MM.1S (cell line): ENCODE measurements around the gene KRT80.

Experiments
- DNase-seq: peaks from one replicate; pipeline ENCODE4 v3.0.0-alpha.2; 2015
- H2AFZ ChIP-seq: fragments of 300-600 bp; sonication (generic); 2 replicates; pipeline ENCODE4 v1.6.0; 2016; ENCODE audit warnings: antibody characterized with exemption, low read length
- H3F3A ChIP-seq: fragments of 300-600 bp; sonication (generic); 2 replicates; pipeline ENCODE4 v1.6.1; 2016; ENCODE audit warnings: mild to moderate bottlenecking, antibody characterized with exemption, low read length, moderate library complexity, mixed read lengths; ENCODE audit not compliant: insufficient read depth
- H3K27ac ChIP-seq: fragments of 300-600 bp; sonication (generic); 2 replicates; pipeline ENCODE4 v1.5.1; 2016; ENCODE audit warnings: mild to moderate bottlenecking, low read length
- H3K27me3 ChIP-seq: fragments of 300-600 bp; sonication (generic); replicated peaks from 2 replicates; pipeline ENCODE4 v1.6.0; 2016; ENCODE audit warnings: low read length; ENCODE audit not compliant: insufficient read depth
- H3K36me3 ChIP-seq: fragments of 300-600 bp; sonication (generic); replicated peaks from 2 replicates; pipeline ENCODE4 v1.6.1; 2016; ENCODE audit warnings: mild to moderate bottlenecking, low read length, mixed read lengths; ENCODE audit not compliant: insufficient read depth
- H3K4me1 ChIP-seq: fragments of 300-600 bp; sonication (generic); 2 replicates; pipeline ENCODE4 v1.6.1; 2016; ENCODE audit warnings: low read length, mixed read lengths
- H3K4me2 ChIP-seq: fragments of 300-600 bp; sonication (generic); 2 replicates; pipeline ENCODE4 v1.6.0; 2016; ENCODE audit warnings: low read depth, low read length
- H3K4me3 ChIP-seq: fragments of 300-600 bp; sonication (generic); 2 replicates; pipeline ENCODE4 v1.5.1; 2016; ENCODE audit warnings: low read length, mixed read lengths
- H3K79me2 ChIP-seq: fragments of 300-600 bp; sonication (generic); 2 replicates; pipeline ENCODE4 v1.6.1; 2016; ENCODE audit warnings: mixed run types, low read length, mixed read lengths
- H3K9ac ChIP-seq: fragments of 300-600 bp; sonication (generic); 2 replicates; pipeline ENCODE4 v1.6.1; 2016; ENCODE audit warnings: low read length, mixed read lengths
- H3K9me2 ChIP-seq: fragments of 300-600 bp; sonication (generic); replicated peaks from 2 replicates; pipeline ENCODE4 v1.6.1; 2016; ENCODE audit warnings: mild to moderate bottlenecking, low read length, mixed read lengths; ENCODE audit not compliant: insufficient read depth
- H3K9me3 ChIP-seq: fragments of 300-600 bp; sonication (generic); replicated peaks from 2 replicates; pipeline ENCODE4 v1.6.1; 2016; ENCODE audit warnings: mild to moderate bottlenecking, low read length, mixed read lengths; ENCODE audit not compliant: insufficient read depth
- H4K20me1 ChIP-seq: fragments of 300-600 bp; sonication (generic); 2 replicates; pipeline ENCODE4 v1.6.1; 2016; ENCODE audit warnings: mild to moderate bottlenecking, low read length, moderate library complexity, mixed read lengths; ENCODE audit not compliant: insufficient read depth
- CTCF ChIP-seq: fragments of 300-600 bp; sonication (generic); IDR thresholded peaks from 2 replicates; pipeline ENCODE4 v1.5.1; 2016; ENCODE audit warnings: antibody characterized with exemption, low read length, mixed read lengths
- EZH2 ChIP-seq: fragments of 300-600 bp; sonication (generic); optimal IDR thresholded peaks from 2 replicates; pipeline ENCODE3; 2017; ENCODE audit warnings: low read depth, mild to moderate bottlenecking, antibody characterized with exemption, low read length, mixed read lengths
- EZH2phosphoT487 ChIP-seq: fragments of 300-600 bp; sonication (generic); IDR thresholded peaks from 2 replicates; pipeline ENCODE4 v1.6.1; 2018; ENCODE audit warnings: antibody characterized with exemption, low read length

Gene KRT80

DNA sequence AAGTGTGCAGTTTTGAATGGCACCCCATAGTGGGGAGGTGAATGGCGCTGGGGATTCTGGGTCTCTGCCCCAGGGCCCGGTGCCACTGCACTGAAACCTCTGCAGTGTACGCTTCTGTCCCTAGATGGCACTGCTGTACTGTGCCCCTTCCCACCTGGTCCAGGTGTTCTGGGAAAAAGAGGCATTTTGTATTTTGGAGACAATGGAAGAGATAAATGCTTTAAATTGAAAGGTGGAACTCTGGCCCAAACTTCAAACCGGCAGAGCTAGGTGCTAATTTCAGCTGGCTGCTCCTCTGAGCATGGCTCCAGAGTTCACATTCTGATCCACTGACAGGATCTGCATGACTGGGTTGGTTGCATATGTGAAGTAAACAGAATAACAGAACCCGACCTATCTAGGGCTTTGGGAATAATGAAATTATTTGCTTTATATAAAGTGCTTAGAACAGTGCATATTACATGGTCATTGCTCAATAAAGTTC lies 52.2 kb downstream of the KRT80 start:
- H2AFZ ChIP-seq: 0 out of 2 replicates have a peak overlapping the region, but pooled peaks have one; percentile 6
- no peak overlapping the region for H3K4me2 ChIP-seq

GRCh38 chr12:52139147-52139546 lies 52.7 kb downstream of the KRT80 start:
- H3F3A ChIP-seq: no peaks in the 10 kb centered on the region

More for the DNA sequence above, 52.2 kb downstream of the KRT80 start:
- Histone ChIP-seq H3K4me1 (no peaks in the 10 kb centered on the region), H3K9me2 (no peaks in the 10 kb centered on the region), H3K79me2 (no peaks in the 10 kb centered on the region), H3K9ac (no peak overlapping the region), H4K20me1 (no peaks in the 10 kb centered on the region), H3K9me3 (no peaks in the 10 kb centered on the region), H3K36me3 (no peaks in the 10 kb centered on the region), H3F3A (no peaks in the 10 kb centered on the region), H3K4me3 (no peak overlapping the region), H3K27ac (no peak overlapping the region), H3K27me3 (peaks cover 52% of the 10 kb centered on the region)
- TF ChIP-seq CTCF: peak; percentile 91
- no peak for TF ChIP-seq EZH2
- DNase-seq: peak; percentile 61

DNA sequence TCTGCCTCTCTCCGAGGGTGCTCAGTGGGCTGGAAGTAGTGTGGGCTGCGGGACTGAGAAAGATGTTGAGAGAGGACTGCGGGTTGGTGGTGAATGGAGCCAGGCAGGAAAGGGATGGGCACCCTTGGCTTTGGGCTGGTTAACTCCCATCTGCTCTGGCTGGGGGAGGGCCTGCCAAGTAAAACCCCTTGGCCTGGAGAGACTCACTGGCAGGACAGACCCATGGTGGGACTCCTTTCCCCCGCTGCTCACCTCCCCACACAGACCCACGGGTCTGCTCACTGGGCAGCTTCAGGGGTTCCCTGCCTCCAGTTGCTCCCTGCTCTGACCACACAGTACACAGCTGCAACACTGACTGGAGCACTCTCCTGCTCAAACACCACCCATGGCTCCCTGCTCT lies 54.1 kb downstream of the KRT80 start:
- Histone ChIP-seq H3K79me2 (no peaks in the 10 kb centered on the region), H2AFZ (no peak overlapping the region), H3K4me3 (no peak overlapping the region), H3K9me2 (no peaks in the 10 kb centered on the region), H3K4me1 (no peaks in the 10 kb centered on the region), H3K27me3 (peaks cover 59% of the 10 kb centered on the region), H4K20me1 (no peaks in the 10 kb centered on the region), H3F3A (no peaks in the 10 kb centered on the region), H3K9ac (no peak overlapping the region), H3K36me3 (no peaks in the 10 kb centered on the region), H3K27ac (no peak overlapping the region), H3K9me3 (no peaks in the 10 kb centered on the region), H3K4me2 (no peak overlapping the region)
- TF ChIP-seq CTCF (no peak), EZH2 (no peak), EZH2phosphoT487 (no peak)
- DNase-seq: no peak

More at GRCh38 chr12:52139147-52139546, 52.7 kb downstream of the KRT80 start:
- Histone ChIP-seq H3K36me3 (no peaks in the 10 kb centered on the region), H2AFZ (0 out of 2 replicates have a peak overlapping the region, but pooled peaks have one; percentile 6), H3K9me3 (no peaks in the 10 kb centered on the region), H3K9ac (no peak overlapping the region), H3K4me2 (no peak overlapping the region), H3K27ac (no peak overlapping the region), H4K20me1 (no peaks in the 10 kb centered on the region), H3K27me3 (peaks cover 52% of the 10 kb centered on the region), H3K79me2 (no peaks in the 10 kb centered on the region), H3K9me2 (no peaks in the 10 kb centered on the region), H3K4me3 (no peak overlapping the region), H3K4me1 (no peaks in the 10 kb centered on the region)
- DNase-seq: no peak
- TF ChIP-seq EZH2phosphoT487 (no peak), EZH2 (no peak), CTCF (no peak)
